H1 (cell line): ENCODE data around the gene NOC2L. TPM values are rescaled to one million over a fixed set of nuclear protein-coding genes. Genes with fewer than 3 reads are reported as not detected.

ENCODE experiments used
- CTCF ChIA-PET: fragments of 300-600 bp; sonication (Branson Sonifier 250); formaldehyde crosslinking; loops from one replicate; lab custom pipeline; 2021; ENCODE audit not compliant: partially characterized antibody; lab: Charles Lee
- POLR2A ChIA-PET: fragments of 300-600 bp; sonication (Branson Sonifier 250); formaldehyde crosslinking; loops from one replicate; lab custom pipeline; 2021; ENCODE audit warnings: inconsistent platforms; ENCODE audit not compliant: partially characterized antibody; lab: Charles Lee
- DNase-seq, 2 experiments: peaks; one replicate each; pipeline versions ENCODE4 v3.0.0 to v3.0.0-alpha.2; 2010 to 2022; ENCODE audit warnings: low spot score in 2 of 2, low read depth in 1 of 2, mixed read lengths in 1 of 2
- FAIRE-seq: peaks from 2 replicates; lab custom pipeline; 2011; peaks lifted over from hg19 to GRCh38; lab: Jason Lieb, UNC
- H2AFZ ChIP-seq: 2 replicates; pipeline ENCODE4 v1.8.1; 2012; ENCODE audit warnings: low read length, inconsistent platforms
- H2AK5ac ChIP-seq: 2 replicates; pipeline ENCODE4 v1.6.1; 2013; ENCODE audit warnings: low read depth, low read length
- H2BK120ac ChIP-seq: replicated peaks from 2 replicates; pipeline ENCODE3; 2013; ENCODE audit warnings: low read depth, low read length, inconsistent platforms
- H2BK12ac ChIP-seq: 2 replicates; pipeline ENCODE4 v1.6.1; 2013; ENCODE audit warnings: low read depth, low read length
- H2BK15ac ChIP-seq: 2 replicates; pipeline ENCODE4 v1.6.1; 2013; ENCODE audit warnings: low read length
- H2BK20ac ChIP-seq: 2 replicates; pipeline ENCODE4 v1.6.1; 2013; ENCODE audit warnings: low read length
- H2BK5ac ChIP-seq: 2 replicates; pipeline ENCODE4 v1.6.1; 2013; ENCODE audit warnings: low read depth, low read length
- H3K14ac ChIP-seq: 2 replicates; pipeline ENCODE4 v1.6.1; 2013; ENCODE audit warnings: inconsistent platforms; ENCODE audit not compliant: insufficient read length
- H3K18ac ChIP-seq: 2 replicates; pipeline ENCODE4 v1.6.1; 2013; ENCODE audit warnings: low read length; ENCODE audit errors: extremely low read depth
- H3K23ac ChIP-seq: 2 replicates; pipeline ENCODE4 v1.6.1; 2013; ENCODE audit warnings: inconsistent platforms; ENCODE audit not compliant: insufficient read length
- H3K23me2 ChIP-seq: 2 replicates; pipeline ENCODE4 v1.6.1; 2013; ENCODE audit warnings: low read depth, low read length
- H3K27ac ChIP-seq: 2 replicates; pipeline ENCODE4 v1.6.1; 2011; ENCODE audit warnings: low read depth, low read length, inconsistent platforms
- H3K27me3 ChIP-seq, 4 experiments: replicated peaks in 1 of 4; 1 replicate in 1 of 4; 2 replicates in 3 of 4; pipeline versions ENCODE4 v1.6.1 to v1.8.1; 2011 to 2013; ENCODE audit warnings: low read length in 3 of 4, mild to moderate bottlenecking in 3 of 4, inconsistent platforms in 2 of 4, mixed read lengths in 2 of 4, moderate library complexity in 1 of 4; ENCODE audit not compliant: control insufficient read depth in 3 of 4, insufficient read depth in 3 of 4; ENCODE audit errors: extremely low read depth in 1 of 4
- H3K36me3 ChIP-seq, 4 experiments: 2 replicates each; pipeline versions ENCODE4 v1.6.1 to v1.8.1; 2011 to 2013; ENCODE audit warnings: mild to moderate bottlenecking in 4 of 4, low read length in 3 of 4, moderate library complexity in 2 of 4, control low read depth in 1 of 4, inconsistent platforms in 1 of 4; ENCODE audit not compliant: insufficient read depth in 4 of 4, control insufficient read depth in 2 of 4
- H3K4ac ChIP-seq: replicated peaks from 2 replicates; pipeline ENCODE3; 2013; ENCODE audit warnings: low read length, low read depth, mixed read lengths, inconsistent platforms; ENCODE audit not compliant: insufficient read length
- H3K4me1 ChIP-seq, 4 experiments: replicated peaks in 1 of 4; 1 replicate in 1 of 4; 2 replicates in 3 of 4; pipeline versions ENCODE4 v1.6.1 to v1.8.1; 2011 to 2013; ENCODE audit warnings: low read length in 3 of 4, inconsistent platforms in 2 of 4, mixed read lengths in 1 of 4; ENCODE audit not compliant: insufficient read depth in 4 of 4, control insufficient read depth in 3 of 4
- H3K4me2 ChIP-seq, 2 experiments: 2 replicates each; pipeline versions ENCODE4 v1.6.1 to v1.8.1; 2011 to 2013; ENCODE audit warnings: low read depth in 2 of 2, low read length in 2 of 2, control low read depth in 1 of 2, inconsistent platforms in 1 of 2, mild to moderate bottlenecking in 1 of 2; ENCODE audit not compliant: insufficient read depth in 1 of 2
- H3K4me3 ChIP-seq, 4 experiments: fragments of 200-600, 300-600 bp in 1 of 4; sonication (generic), shearing (Covaris generic), sonication (Bioruptor Twin) in 1 of 4; 2 replicates each; pipeline versions ENCODE4 v1.5.1 to v1.8.1; 2011 to 2016; ENCODE audit warnings: low read length in 4 of 4, low read depth in 3 of 4, control low read depth in 2 of 4, inconsistent platforms in 2 of 4, mild to moderate bottlenecking in 2 of 4, mixed read lengths in 1 of 4, moderate library complexity in 1 of 4; ENCODE audit not compliant: insufficient read depth in 2 of 4; ENCODE audit errors: extremely low read depth in 1 of 4
- H3K56ac ChIP-seq: replicated peaks from 2 replicates; pipeline ENCODE3; 2013; ENCODE audit warnings: low read depth, mild to moderate bottlenecking, mixed read lengths, low read length, inconsistent platforms; ENCODE audit not compliant: insufficient read length
- H3K79me1 ChIP-seq: 2 replicates; pipeline ENCODE4 v1.6.1; 2013; ENCODE audit warnings: low read depth, low read length, control low read depth
- H3K79me2 ChIP-seq, 2 experiments: 2 replicates each; pipeline versions ENCODE4 v1.6.1 to v1.8.1; 2012 to 2013; ENCODE audit warnings: low read length in 2 of 2, mild to moderate bottlenecking in 2 of 2, inconsistent platforms in 1 of 2; ENCODE audit not compliant: insufficient read depth in 2 of 2, control insufficient read depth in 1 of 2
- H3K9ac ChIP-seq, 4 experiments: replicated peaks in 1 of 4; 1 replicate in 1 of 4; 2 replicates in 3 of 4; pipeline versions ENCODE4 v1.6.1 to v1.8.1; 2011 to 2013; ENCODE audit warnings: low read depth in 3 of 4, low read length in 3 of 4, control low read depth in 2 of 4, mild to moderate bottlenecking in 2 of 4, moderate library complexity in 2 of 4, inconsistent platforms in 1 of 4; ENCODE audit errors: extremely low read depth in 1 of 4
- H3K9me3 ChIP-seq, 2 experiments: 2 replicates each; pipeline versions ENCODE4 v1.6.1 to v1.8.1; 2012 to 2013; ENCODE audit warnings: mild to moderate bottlenecking in 2 of 2, moderate library complexity in 2 of 2, control low read depth in 1 of 2, inconsistent platforms in 1 of 2, low read depth in 1 of 2, low read length in 1 of 2, mixed read lengths in 1 of 2; ENCODE audit not compliant: insufficient read depth in 2 of 2
- H4K20me1 ChIP-seq, 2 experiments: replicated peaks in 1 of 2; 2 replicates each; pipeline versions ENCODE3 to v1.8.1; 2011 to 2013; ENCODE audit warnings: inconsistent platforms in 2 of 2, low read length in 2 of 2, mild to moderate bottlenecking in 1 of 2; ENCODE audit not compliant: insufficient read depth in 2 of 2, control insufficient read depth in 1 of 2
- H4K5ac ChIP-seq: 2 replicates; pipeline ENCODE4 v1.6.1; 2013; ENCODE audit warnings: low read length, low read depth, mixed read lengths, inconsistent platforms; ENCODE audit not compliant: insufficient read length
- H4K8ac ChIP-seq: 2 replicates; pipeline ENCODE4 v1.8.0; 2013; ENCODE audit warnings: mild to moderate bottlenecking, moderate library complexity, low read length, inconsistent platforms; ENCODE audit not compliant: insufficient read depth; ENCODE audit errors: extremely low read depth
- H4K91ac ChIP-seq: replicated peaks from 2 replicates; pipeline ENCODE3; 2013; ENCODE audit warnings: low read length, mixed read lengths, inconsistent platforms; ENCODE audit not compliant: insufficient read length
- ATF3 ChIP-seq: IDR thresholded peaks from 2 replicates; pipeline ENCODE4 v1.6.1; 2011; ENCODE audit warnings: low read depth, mild to moderate bottlenecking, low read length; ENCODE audit not compliant: insufficient read depth
- CBX8 ChIP-seq: fragments of 300-800, 300-1000 bp; sonication (generic); IDR thresholded peaks from 2 replicates; pipeline ENCODE4 v1.7.1; 2016; ENCODE audit warnings: low read depth, low read length, borderline replicate concordance
- E2F6 ChIP-seq: IDR thresholded peaks from 2 replicates; pipeline ENCODE4 v1.6.1; 2012; ENCODE audit warnings: inconsistent platforms
- NANOG ChIP-seq: IDR thresholded peaks from 2 replicates; pipeline ENCODE4 v1.6.1; 2011; ENCODE audit warnings: low read length, low read depth, mild to moderate bottlenecking, inconsistent platforms; ENCODE audit not compliant: insufficient read depth, poor library complexity, severe bottlenecking
- SAP30 ChIP-seq: fragments of 300-600 bp; sonication (generic); IDR thresholded peaks from 2 replicates; pipeline ENCODE4 v1.7.1; 2012; ENCODE audit warnings: low read length, moderate library complexity, mild to moderate bottlenecking, inconsistent platforms; ENCODE audit not compliant: insufficient read depth, insufficient replicate concordance
- SIN3A ChIP-seq, 2 experiments: IDR thresholded peaks in 1 of 2; conservative IDR thresholded peaks in 1 of 2; 2 replicates each; pipeline ENCODE4 v1.6.1; 2011 to 2012; ENCODE audit warnings: low read length in 2 of 2, improper control_type of control experiment in 1 of 2, low read depth in 1 of 2, mild to moderate bottlenecking in 1 of 2
- YY1 ChIP-seq: IDR thresholded peaks from 2 replicates; pipeline ENCODE4 v1.6.1; 2011; ENCODE audit warnings: low read depth, mild to moderate bottlenecking, low read length
- ZNF274 ChIP-seq: IDR thresholded peaks from 2 replicates; pipeline ENCODE4 v1.7.0; 2012; ENCODE audit warnings: low read length, borderline replicate concordance; ENCODE audit errors: extremely low read depth
- WGBS, 2 experiments: shearing (Covaris generic) in 1 of 2; methylation state at CpG; one replicate each; pipeline versions ENCODE4 v1.1.6 to v1.1.7; 2013 to 2015; ENCODE audit warnings: low lambda C conversion rate in 2 of 2, mixed read lengths in 2 of 2, inconsistent platforms in 1 of 2, low coverage in 1 of 2, missing lambda C conversion rate in 1 of 2; ENCODE audit not compliant: insufficient replicate concordance in 2 of 2, insufficient coverage in 1 of 2, insufficient read length in 1 of 2; ENCODE audit errors: extremely low coverage in 1 of 2, missing lambda C conversion rate in 1 of 2; 5-methylcytosine and 5-hydroxymethylcytosine counted together
- polyA plus RNA-seq, 7 experiments: library from polyadenylated mRNA; depleted of rRNA in 3 of 7; stranded (reverse) in 5 of 7; unstranded in 2 of 7; fragments of >200 nt in 5 of 7; fragments of 200-250 nt in 2 of 7; gene quantifications; 1 replicate in 5 of 7; 2 replicates in 1 of 7; 4 replicates in 1 of 7; pipeline versions ENCODE4 v1.2.1 to v1.2.3, GENCODE V29; 2011 to 2013; ENCODE audit warnings: missing spikeins in 2 of 7, mixed read lengths in 2 of 7
- total RNA-seq: library from RNA; stranded (reverse); fragmentation: NEBNext Ultra II Directional; extraction: Animal tissue kit (Norgen Biotek cat#: 25700); gene quantifications from 2 replicates; pipeline ENCODE4 v1.2.1, GENCODE V29; 2021

NOC2L gene
- total and polyA plus RNA-seq, 2 of the 8 experiments (the other 6 are each of a cell fraction or from before 2014, with no cell fraction given), result 74.7 to 130 TPM

- Histone ChIP-seq H3K36me3 (peaks cover 0 to 18% (median 0%) of the 10 kb centered on the region in 4 experiments; a peak in 1 of 8 replicates), H2AK5ac (no peak overlapping the region), H3K23ac (no peak overlapping the region), H2BK20ac (no peak overlapping the region), H3K27ac (no peak overlapping the region), H4K91ac (no peak overlapping the region), H2AFZ (no peak overlapping the region), H3K4me2 (peak overlapping the region; percentile 56 to 71), H2BK12ac (no peak overlapping the region), H3K4me3 (peak overlapping the region in 3 of 4 experiments; percentile 24 to 77 (median 55); a peak in 4 of 8 replicates), H2BK120ac (no peak overlapping the region), H2BK5ac (no peak overlapping the region), H3K14ac (no peak overlapping the region), H3K56ac (no peak overlapping the region), H3K79me1 (no peaks in the 10 kb centered on the region), H3K27me3 (peaks cover 47 to 82% (median 70%) of the 10 kb centered on the region in 4 experiments), H3K4ac (no peak overlapping the region), H4K20me1 (peaks cover 0 to 8% of the 10 kb centered on the region in 2 experiments), H3K79me2 (no peaks in the 10 kb centered on the region), H3K4me1 (peaks cover 0 to 26% (median 12%) of the 10 kb centered on the region in 4 experiments; a peak in 6 of 7 replicates), H3K9ac (peak overlapping the region in 1 of 4 experiments; percentile 67; a peak in 1 of 7 replicates), H3K23me2 (peaks cover 13% of the 10 kb centered on the region; the same call in 1 of the 2 replicates), H4K8ac (no peak overlapping the region), H3K9me3 (no peaks in the 10 kb centered on the region; a peak in 1 of 4 replicates), H2BK15ac (no peak overlapping the region), H3K18ac (no peak overlapping the region), H4K5ac (no peak overlapping the region)
- FAIRE-seq (no peak), DNase-seq (no peak)
- ChIA-PET POLR2A (interaction anchor here (1.4 to 2.6 kb wide), 2 partner anchors 14 to 34 kb away, joined by 4 to 20 read pairs; no protein-coding TSS in a partner anchor), CTCF (interaction anchor here (0.7 to 3.6 kb wide), 3 partner anchors 16 to 124 kb away, joined by 3 to 40 read pairs (median 4); partner anchors contain the start of gene PERM1)
- 0% methylated on average over 3 of the region's 27 CpGs; no CpG with 5 or more reads in 1 of the 2 experiments for WGBS, 2 experiments
- TF ChIP-seq YY1, result no peak
- TF ChIP-seq CBX8, result no peak
- TF ChIP-seq ZNF274, result no peak
- no peak for TF ChIP-seq SIN3A (conservative IDR thresholded peaks at IDR 0.05 in 1 of 2, IDR thresholded peaks at IDR 0.05 in 1 of 2; ENCODE audit: low read depth in 1 of 2, low read length in 2 of 2)
- no peak for TF ChIP-seq SAP30
- no peak for TF ChIP-seq ATF3
- TF ChIP-seq NANOG, result no peak
- no peak for TF ChIP-seq E2F6
Observed at GRCh38 chr1:998745-998994, 39.6 kb upstream of the NOC2L start.
